ENCODE results near the gene GPC3. TPM values are rescaled to one million over a fixed set of nuclear protein-coding genes. Genes with fewer than 3 reads are reported as not detected.

GPC3 gene
- total RNA-seq, 1 donor from 2014 or later: 1,039 TPM

DNA sequence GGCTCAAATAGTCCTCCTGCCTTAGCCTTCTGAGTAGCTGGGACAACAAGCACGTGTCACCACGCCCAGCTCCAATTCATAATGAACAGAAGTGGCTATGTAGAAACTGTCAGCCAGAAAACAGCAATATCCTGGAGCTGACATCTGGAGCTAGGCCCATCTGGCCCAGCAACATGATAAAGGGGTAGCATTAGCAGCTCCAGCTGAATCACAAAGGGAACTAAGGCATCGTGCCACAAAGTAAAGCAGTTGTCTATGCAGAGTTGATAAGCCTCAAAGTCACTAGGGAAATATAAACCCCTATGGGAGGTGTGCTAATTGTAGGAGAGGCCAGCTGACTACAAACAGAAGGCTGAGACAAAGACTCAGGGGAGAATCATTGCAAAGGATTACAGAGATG is 299.6 kb downstream of the GPC3 start:
- Mint-ChIP-seq H3K4me1 (peaks cover 2% of the 10 kb centered on the region), H3K4me3 (no peak overlapping the region), H3K27ac (no peak overlapping the region), H3K36me3 (no peaks in the 10 kb centered on the region), H3K9me3 (no peaks in the 10 kb centered on the region), H3K27me3 (ENCODE audit: insufficient read depth, low read depth) (no peaks in the 10 kb centered on the region)
- no peak overlapping the region for H3K4me3 ChIP-seq
- TF ChIP-seq CTCF (IDR thresholded peaks at IDR 0.05): no peak
- no peak for TF ChIP-seq EZH2 (IDR thresholded peaks at IDR 0.05)
- no peak for TF ChIP-seq EZH2phosphoT487 (IDR thresholded peaks at IDR 0.05)
- H3K9ac ChIP-seq: no peak overlapping the region
- no peaks in the 10 kb centered on the region for H3K4me1 ChIP-seq
- no peaks in the 10 kb centered on the region for H4K20me1 ChIP-seq (ENCODE audit: low read depth)
- H3K36me3 ChIP-seq: no peaks in the 10 kb centered on the region
- H2AFZ ChIP-seq (replicated peaks): no peak overlapping the region
- H3K27me3 ChIP-seq: no peaks in the 10 kb centered on the region
- no peak for DNase-seq (ENCODE audit: low spot score)
- H3K79me2 ChIP-seq (ENCODE audit: low read depth): no peaks in the 10 kb centered on the region
- no peaks in the 10 kb centered on the region for H3K9me3 ChIP-seq (ENCODE audit: low read depth)
- H3K4me2 ChIP-seq: no peak overlapping the region
- no peaks in the 10 kb centered on the region for H3F3A ChIP-seq (ENCODE audit: low read depth)
- H3K27ac ChIP-seq: no peak overlapping the region

DNA sequence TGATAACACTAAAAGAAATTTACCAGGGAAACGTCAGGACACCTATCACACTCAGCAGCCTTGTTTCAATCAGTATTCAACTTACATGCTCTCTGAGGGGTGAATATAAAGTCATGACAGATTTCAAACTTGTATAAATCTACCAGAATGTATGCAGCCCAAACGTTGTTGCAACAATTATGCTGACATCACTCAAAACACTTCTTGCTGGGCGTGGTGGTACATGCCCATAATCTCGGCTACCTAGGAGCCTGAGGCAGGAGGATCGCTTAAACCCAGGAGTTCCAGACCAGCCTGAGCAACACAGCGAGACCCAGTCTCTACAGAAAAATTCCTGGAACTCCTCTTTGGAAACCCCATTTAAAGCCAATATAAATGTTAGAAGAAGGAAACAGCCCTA is 303.5 kb downstream of the GPC3 start:
- Histone ChIP-seq H2AFZ (replicated peaks) (no peak overlapping the region), H3K9me3 (ENCODE audit: low read depth) (no peaks in the 10 kb centered on the region), H3K36me3 (no peaks in the 10 kb centered on the region), H3K79me2 (ENCODE audit: low read depth) (no peaks in the 10 kb centered on the region), H3K4me3 (no peak overlapping the region), H3K27me3 (no peaks in the 10 kb centered on the region), H3K4me2 (no peak overlapping the region), H3F3A (ENCODE audit: low read depth) (no peaks in the 10 kb centered on the region), H4K20me1 (ENCODE audit: low read depth) (no peaks in the 10 kb centered on the region), H3K4me1 (no peaks in the 10 kb centered on the region), H3K9ac (no peak overlapping the region), H3K27ac (no peak overlapping the region)
- Mint-ChIP-seq H3K9me3 (no peaks in the 10 kb centered on the region), H3K27me3 (ENCODE audit: insufficient read depth, low read depth) (no peaks in the 10 kb centered on the region), H3K4me1 (peaks cover 2% of the 10 kb centered on the region), H3K4me3 (no peak overlapping the region), H3K36me3 (no peaks in the 10 kb centered on the region), H3K27ac (no peak overlapping the region)
- no peak for TF ChIP-seq CTCF (IDR thresholded peaks at IDR 0.05)
- TF ChIP-seq EZH2 (IDR thresholded peaks at IDR 0.05): no peak
- TF ChIP-seq EZH2phosphoT487 (IDR thresholded peaks at IDR 0.05): no peak
- DNase-seq (ENCODE audit: low spot score): no peak

DNA sequence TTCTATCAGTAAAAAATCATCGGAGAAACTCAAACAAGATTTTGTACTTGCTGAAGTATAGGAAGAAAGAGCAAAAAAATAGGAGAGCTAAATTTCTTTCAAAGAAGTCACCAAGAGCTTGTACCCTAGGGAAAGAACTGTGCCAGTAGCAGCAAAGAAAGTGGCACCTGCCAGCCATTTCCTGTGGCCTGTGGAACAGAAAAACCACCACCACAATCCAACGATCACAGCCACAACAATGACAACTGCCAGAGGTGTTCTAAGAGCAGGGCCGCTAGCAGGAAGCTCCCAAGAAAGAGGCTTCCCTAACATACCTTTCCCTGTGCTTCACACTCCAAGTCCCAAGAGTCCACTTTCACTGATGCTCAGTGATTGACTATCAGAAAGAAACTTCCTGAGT is 304.0 kb downstream of the GPC3 start:
- Histone ChIP-seq H3K79me2 (ENCODE audit: low read depth) (no peaks in the 10 kb centered on the region), H3K4me3 (no peak overlapping the region), H3K9ac (no peak overlapping the region), H3K9me3 (ENCODE audit: low read depth) (no peaks in the 10 kb centered on the region), H3K4me1 (no peaks in the 10 kb centered on the region), H3F3A (ENCODE audit: low read depth) (no peaks in the 10 kb centered on the region), H3K27ac (no peak overlapping the region), H4K20me1 (ENCODE audit: low read depth) (no peaks in the 10 kb centered on the region), H3K27me3 (no peaks in the 10 kb centered on the region), H2AFZ (replicated peaks) (no peak overlapping the region), H3K4me2 (no peak overlapping the region), H3K36me3 (no peaks in the 10 kb centered on the region)
- H3K4me3 Mint-ChIP-seq: no peak overlapping the region
- TF ChIP-seq CTCF (IDR thresholded peaks at IDR 0.05) (no peak), EZH2 (IDR thresholded peaks at IDR 0.05) (no peak), EZH2phosphoT487 (IDR thresholded peaks at IDR 0.05) (no peak)
- no peaks in the 10 kb centered on the region for H3K9me3 Mint-ChIP-seq
- peaks cover 1% of the 10 kb centered on the region for H3K4me1 Mint-ChIP-seq
- DNase-seq (ENCODE audit: low spot score): no peak
- H3K27ac Mint-ChIP-seq: no peak overlapping the region
- no peaks in the 10 kb centered on the region for H3K36me3 Mint-ChIP-seq
- no peaks in the 10 kb centered on the region for H3K27me3 Mint-ChIP-seq (ENCODE audit: insufficient read depth, low read depth)
